GM19025 (cell line): ENCODE results near the gene C1QB.
"Not testable (repeated sequence)": the region's sequence is repeated elsewhere in the genome, so short reads cannot be mapped to it uniquely, and the experiment has no call there.

Experiments used
- ATAC-seq: cut with Tn5 transposase; IDR thresholded peaks from one replicate; pipeline ENCODE4 v1.9.1; 2021; ENCODE audit warnings: mild to moderate bottlenecking, low read depth, moderate library complexity; ENCODE audit not compliant: unreplicated experiment

C1QB gene

GRCh38 chr1:22691031-22691753 lies 38.2 kb downstream of the C1QB start:
- ATAC-seq = no peak

GRCh38 chr1:22694172-22694571 lies 41.1 kb downstream of the C1QB start:
- no peak for ATAC-seq

GRCh38 chr1:22696610-22697009 lies 43.6 kb downstream of the C1QB start:
- ATAC-seq = no peak

- no peak for ATAC-seq
These were observed 44.9 kb downstream of the C1QB start for GRCh38 chr1:22697980-22698379.

- ATAC-seq = no peak
These were observed 46.9 kb downstream of the C1QB start for GRCh38 chr1:22699681-22700520.

- ATAC-seq = no peak
These were observed 49.5 kb downstream of the C1QB start for GRCh38 chr1:22702296-22703085.

- ATAC-seq = no peak
These were observed 51.5 kb downstream of the C1QB start for GRCh38 chr1:22704440-22705067.

GRCh38 chr1:22705586-22705985 lies 52.5 kb downstream of the C1QB start:
- no peak for ATAC-seq

GRCh38 chr1:22706100-22706499 lies 53.1 kb downstream of the C1QB start:
- ATAC-seq = not testable (repeated sequence)

- ATAC-seq = no peak
These were observed 55.7 kb downstream of the C1QB start for GRCh38 chr1:22708777-22709176.

GRCh38 chr1:22709227-22709626 lies 56.2 kb downstream of the C1QB start:
- no peak for ATAC-seq

- ATAC-seq = no peak
These were observed 57.1 kb downstream of the C1QB start for GRCh38 chr1:22709891-22710700.

- ATAC-seq = no peak
These were observed 57.6 kb downstream of the C1QB start, which contains the start of gene EPHB2 for GRCh38 chr1:22710701-22711049. EPHB2 (plus strand) TSS chr1:22710839; CDS start chr1:22710983, 144 bp downstream.

- ATAC-seq = no peak
These were observed 58.0 kb downstream of the C1QB start for GRCh38 chr1:22711071-22711470.
